Esophagus muscularis mucosa (tissue), 3 donors: Measurements from ENCODE around the gene ANO3.

Experiments used
- CTCF ChIP-seq, 3 experiments: fragments of 200-600 bp in 2 of 3; fragments of 450-650 bp in 1 of 3; sonication (generic) in 2 of 3; IDR thresholded peaks; one replicate each; pipeline ENCODE4 v1.5.1; 2017 to 2019; ENCODE audit warnings: antibody characterized with exemption in 3 of 3, mild to moderate bottlenecking in 2 of 3, moderate library complexity in 1 of 3
- POLR2AphosphoS5 ChIP-seq, 2 donors: sonication (generic); formaldehyde crosslinking; IDR thresholded peaks; one replicate each; pipeline ENCODE4 v1.6.1; 2017; ENCODE audit warnings: antibody characterized with exemption in 2 of 2

DNA sequence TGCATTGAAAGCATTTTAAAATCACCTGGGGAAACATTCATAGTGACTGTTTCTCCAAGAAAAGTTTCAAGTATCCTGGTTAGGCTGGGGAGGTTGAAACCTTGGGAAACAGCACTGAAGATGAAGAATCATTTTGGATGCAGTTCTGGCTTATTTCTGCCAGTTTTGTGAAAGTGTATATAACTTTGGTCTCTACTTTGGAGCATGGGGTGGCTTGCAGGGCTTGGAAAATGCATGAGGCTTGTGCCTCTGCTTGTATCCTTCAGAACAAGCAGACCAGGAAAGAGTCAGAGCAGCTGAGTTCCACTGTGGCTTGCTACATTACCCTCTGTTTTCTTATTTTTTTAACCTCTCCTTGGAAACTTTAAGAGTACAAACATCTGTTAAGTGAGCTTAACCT is 370.5 kb downstream of the ANO3 start:
- TF ChIP-seq CTCF (IDR thresholded peaks at IDR 0.05) (no peak), POLR2AphosphoS5 (IDR thresholded peaks at IDR 0.05) (no peak)
